C4-2B (cell line): ENCODE results near the gene MORC3.

Experiments
- ZFX ChIP-seq: fragments of 450-650 bp; IDR thresholded peaks from 2 replicates; pipeline ENCODE4 v1.6.1; 2017
- TF ChIP-seq, protein P1 (sequence below): fragments of 450-650 bp; conservative IDR thresholded peaks from 2 replicates; pipeline ENCODE4 v1.5.1; 2017; ENCODE audit warnings: mild to moderate bottlenecking

DNA sequence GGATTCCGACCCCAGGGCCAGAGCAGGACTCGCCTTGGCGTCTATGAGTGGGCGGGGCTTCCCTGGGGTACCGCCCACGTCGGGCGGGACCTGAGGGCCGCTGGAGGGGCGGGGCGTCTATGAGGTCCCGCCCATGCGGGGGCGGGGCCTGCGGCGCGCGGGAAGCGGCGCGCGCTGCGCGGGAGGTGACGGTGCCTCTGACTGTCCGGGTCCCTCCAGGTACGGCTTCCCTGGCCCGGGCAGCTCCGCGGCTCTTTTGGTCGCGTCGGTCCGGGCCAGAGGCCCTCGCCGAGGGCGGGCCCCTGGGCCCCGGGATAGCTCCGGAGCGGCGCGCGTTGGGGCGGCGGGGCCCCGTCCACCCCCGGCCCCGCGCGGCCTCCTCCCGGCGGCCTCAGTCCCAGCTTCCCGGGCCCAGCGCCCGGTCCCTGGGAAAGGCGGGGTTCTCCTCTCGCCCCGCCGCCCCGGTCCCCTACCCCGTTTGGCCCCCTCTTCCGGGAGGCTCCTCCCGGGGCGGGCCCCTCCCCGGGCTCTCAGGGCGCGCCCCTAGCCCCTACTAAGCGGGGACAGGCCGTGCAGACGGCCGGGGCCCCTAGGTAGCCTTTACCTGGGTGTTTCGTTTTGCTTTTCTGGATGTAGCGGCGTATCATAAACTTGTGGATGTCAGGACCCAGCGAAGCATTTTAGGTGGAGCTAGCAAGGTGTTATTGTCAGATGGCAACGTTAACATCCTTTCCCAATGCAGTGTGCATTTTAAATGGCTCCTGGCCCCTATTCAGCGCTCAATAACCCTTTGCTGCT is 65.4 kb downstream of the MORC3 start, which contains the start of gene CHAF1B:
- TF ChIP-seq, protein P1, sequence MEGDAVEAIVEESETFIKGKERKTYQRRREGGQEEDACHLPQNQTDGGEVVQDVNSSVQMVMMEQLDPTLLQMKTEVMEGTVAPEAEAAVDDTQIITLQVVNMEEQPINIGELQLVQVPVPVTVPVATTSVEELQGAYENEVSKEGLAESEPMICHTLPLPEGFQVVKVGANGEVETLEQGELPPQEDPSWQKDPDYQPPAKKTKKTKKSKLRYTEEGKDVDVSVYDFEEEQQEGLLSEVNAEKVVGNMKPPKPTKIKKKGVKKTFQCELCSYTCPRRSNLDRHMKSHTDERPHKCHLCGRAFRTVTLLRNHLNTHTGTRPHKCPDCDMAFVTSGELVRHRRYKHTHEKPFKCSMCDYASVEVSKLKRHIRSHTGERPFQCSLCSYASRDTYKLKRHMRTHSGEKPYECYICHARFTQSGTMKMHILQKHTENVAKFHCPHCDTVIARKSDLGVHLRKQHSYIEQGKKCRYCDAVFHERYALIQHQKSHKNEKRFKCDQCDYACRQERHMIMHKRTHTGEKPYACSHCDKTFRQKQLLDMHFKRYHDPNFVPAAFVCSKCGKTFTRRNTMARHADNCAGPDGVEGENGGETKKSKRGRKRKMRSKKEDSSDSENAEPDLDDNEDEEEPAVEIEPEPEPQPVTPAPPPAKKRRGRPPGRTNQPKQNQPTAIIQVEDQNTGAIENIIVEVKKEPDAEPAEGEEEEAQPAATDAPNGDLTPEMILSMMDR: no peak
- peak; percentile 80; the same call in 1 of the 2 replicates for TF ChIP-seq ZFX
